T follicular helper cell (primary cell): ENCODE data around the gene ST3GAL5.
"Not testable (repeated sequence)": the region's sequence is repeated elsewhere in the genome, so short reads cannot be mapped to it uniquely, and the experiment has no call there.

Experiments used
- DNase-seq: peaks from one replicate; pipeline ENCODE4 v3.0.0-alpha.2; 2020; ENCODE audit warnings: low read depth
- total RNA-seq, 2 experiments: gene quantifications; one replicate each; lab custom pipeline; 2026; lab: John Stamatoyannopoulos, UW

Gene ST3GAL5
- total RNA-seq: 8.3 to 49.2 reads per million in 2 experiments

- peak; percentile 87 for DNase-seq
These were observed at the start of gene ST3GAL5 for GRCh38 chr2:85888684-85889626. Gene ST3GAL5, minus strand, starts transcription at chr2:85888990. Its CDS starts 85 bp downstream, at chr2:85888905.

- DNase-seq: no peak
These were observed 49.7 kb upstream of the ST3GAL5 start for GRCh38 chr2:85938456-85938855.

GRCh38 chr2:85937069-85937439 lies 48.3 kb upstream of the ST3GAL5 start:
- DNase-seq: no peak

- DNase-seq: no peak
These were observed 47.8 kb upstream of the ST3GAL5 start for GRCh38 chr2:85936421-85937068.

DNA sequence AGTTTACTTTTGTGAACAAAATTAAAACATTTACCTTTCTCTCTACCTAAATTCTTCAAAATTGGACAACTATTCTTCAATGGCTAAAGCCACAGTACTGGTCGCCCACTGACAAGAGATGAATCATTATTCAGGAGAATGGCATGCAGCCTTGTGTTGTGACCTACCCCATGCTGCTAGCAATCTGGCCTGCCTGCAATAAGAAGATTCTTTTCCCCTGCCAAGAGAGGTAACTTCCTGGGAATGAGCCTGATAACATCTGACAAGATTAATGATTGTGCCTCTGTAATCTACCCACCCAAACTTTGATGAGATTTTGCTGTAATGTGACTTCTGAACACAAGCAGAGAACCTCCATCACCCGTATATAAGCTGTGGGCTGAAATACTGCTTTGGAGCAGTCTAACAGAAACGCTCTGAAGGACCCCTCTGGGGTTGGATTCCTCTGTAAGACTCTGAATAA lies 47.0 kb upstream of the ST3GAL5 start:
- no peak for DNase-seq

- DNase-seq: no peak
These were observed 46.5 kb upstream of the ST3GAL5 start for GRCh38 chr2:85935170-85935745.

DNA sequence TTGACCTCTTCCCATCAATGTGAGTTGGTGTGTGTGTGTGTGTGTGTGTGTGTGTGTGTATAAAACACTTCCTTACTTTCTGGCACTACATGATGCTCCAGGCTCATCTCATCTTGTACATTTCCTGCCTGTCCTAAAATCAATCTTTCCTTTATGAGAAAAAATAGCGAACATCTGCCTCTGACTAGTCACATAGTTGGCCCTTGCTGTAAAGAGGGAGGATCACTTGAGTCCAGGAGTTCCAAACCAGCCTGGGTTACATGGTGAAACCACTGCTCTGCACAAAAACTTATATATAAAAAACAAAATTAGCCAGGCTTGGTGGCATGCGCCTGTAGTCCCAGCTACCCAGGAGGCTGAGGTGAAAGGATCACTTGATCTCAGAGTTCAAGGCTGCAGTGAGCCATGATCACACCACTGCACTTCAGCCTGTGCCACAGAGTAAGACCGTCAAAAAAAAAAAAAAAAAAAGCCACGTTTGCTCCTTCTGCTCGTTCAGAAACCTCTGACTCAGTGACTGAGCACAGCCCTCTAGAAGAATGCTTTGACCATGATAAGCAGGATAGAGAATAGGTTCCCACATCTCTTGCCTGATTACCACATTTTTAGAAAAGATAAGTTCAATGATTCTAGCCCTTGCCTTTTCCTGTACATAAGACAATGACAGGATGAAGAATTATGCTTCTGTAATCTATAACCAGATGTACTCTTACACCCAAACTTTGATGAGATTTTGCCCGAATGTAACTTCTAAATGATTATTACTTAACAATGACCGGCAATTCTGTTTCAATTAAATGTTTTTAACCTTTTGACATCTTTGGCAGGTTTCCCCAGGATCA lies 45.2 kb upstream of the ST3GAL5 start:
- no peak for DNase-seq

DNA sequence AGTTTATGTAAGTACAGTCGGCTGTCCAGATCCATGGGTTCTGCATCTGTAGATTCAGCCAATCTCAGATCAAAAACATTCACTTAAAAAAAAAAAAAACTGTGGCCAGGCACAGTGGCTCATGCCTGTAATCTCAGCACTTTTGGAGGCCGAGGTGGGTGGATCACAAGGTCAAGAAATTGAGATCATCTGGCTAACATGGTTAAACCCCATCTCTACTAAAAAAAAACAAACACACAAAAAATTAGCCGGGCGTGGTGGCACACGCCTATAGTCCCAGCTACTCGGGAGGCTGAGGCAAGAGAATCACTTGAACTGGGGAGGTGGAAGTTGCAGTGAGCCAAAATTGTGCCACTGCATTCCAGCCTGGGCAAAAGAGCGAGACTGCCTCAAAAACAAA lies 42.4 kb upstream of the ST3GAL5 start:
- not testable (repeated sequence) for DNase-seq

DNA sequence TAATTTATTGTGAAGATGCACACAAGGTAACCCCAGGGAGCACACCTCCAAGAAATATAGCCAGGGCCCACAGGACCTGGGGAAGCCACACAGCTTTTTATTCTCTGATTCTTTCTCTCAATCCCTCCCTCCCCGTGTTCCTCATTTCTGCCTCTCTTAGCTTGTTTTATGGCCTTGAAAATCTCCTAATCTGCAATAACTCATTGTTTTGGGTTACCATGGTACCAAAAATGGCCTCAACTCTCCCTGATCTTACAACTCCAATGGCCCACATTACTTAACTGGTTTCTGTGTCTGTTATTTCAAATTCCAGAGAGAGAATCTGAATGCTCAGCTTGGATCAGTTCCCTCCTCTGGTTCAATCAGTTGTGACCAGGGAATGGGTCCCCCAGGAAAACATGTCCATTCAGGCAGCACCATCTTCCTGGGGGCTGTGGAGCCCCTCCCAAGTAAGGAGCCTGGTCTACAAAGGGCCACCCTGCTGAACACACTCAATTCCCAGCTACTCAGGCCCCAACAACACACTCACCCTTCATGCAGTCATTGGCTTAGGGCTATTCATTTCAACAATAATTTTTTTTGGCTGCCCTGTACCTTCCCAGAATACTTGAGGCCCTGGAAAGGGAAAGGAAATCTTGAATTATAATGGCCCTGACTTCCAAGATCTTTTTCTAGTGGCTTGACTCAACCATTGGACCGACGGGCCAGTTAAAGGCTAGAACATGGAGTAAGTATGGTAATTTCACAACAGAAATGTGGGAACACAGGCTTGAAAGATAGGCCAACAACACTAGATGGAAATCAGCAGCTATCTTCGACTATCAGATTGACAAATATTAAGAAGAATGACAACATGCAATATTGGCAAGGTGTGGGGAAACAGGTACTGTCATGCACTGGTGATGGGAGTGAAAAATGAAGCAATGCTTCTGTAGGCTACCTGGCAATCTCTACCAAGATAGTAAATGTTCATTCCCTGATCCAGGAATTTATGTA lies 41.6 kb upstream of the ST3GAL5 start:
- DNase-seq: no peak

DNA sequence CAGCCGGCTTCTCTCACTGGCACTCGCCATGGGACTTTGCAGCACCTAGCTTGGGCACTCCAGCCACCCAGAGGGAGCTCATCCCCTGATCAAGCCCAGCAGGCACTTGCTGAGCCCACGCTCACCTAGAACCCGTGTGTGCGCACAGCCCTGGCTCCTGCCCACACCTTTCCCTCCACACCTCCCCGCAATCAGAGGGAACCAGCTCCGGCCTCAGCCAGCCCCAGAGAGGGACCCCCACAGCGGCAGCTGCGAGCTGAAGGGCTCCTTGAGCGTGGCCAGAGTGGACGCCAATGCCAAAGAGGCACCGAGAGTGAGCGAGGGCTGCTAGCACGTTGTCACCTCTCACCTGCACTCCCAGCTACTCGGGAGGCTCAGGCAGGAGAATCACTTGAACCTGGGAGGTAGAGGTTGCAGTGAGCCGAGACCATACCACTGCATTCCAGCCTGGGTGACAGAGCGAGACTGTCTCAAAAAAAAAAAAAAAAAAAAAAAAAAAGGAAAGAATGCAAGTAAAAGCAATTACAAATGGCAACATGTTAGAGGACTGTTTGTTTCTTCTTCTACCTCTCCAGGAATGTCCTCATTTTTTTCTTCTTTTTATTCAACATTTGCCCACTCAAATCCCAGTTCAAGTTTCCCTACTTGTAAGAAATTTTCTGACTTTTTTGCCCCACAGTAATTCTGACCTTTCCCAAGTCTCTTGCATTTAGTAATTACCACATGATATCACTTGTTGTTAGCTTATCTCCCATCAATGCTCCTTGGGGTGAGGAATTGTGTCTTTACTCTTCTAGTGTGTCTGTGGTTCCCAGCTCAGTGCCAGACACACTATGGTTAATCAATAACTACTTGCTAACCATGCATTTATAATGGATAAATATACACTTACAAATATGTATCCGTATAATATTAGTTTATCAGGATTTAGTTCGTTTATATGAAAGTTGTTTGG lies 40.6 kb upstream of the ST3GAL5 start:
- DNase-seq: no peak

DNA sequence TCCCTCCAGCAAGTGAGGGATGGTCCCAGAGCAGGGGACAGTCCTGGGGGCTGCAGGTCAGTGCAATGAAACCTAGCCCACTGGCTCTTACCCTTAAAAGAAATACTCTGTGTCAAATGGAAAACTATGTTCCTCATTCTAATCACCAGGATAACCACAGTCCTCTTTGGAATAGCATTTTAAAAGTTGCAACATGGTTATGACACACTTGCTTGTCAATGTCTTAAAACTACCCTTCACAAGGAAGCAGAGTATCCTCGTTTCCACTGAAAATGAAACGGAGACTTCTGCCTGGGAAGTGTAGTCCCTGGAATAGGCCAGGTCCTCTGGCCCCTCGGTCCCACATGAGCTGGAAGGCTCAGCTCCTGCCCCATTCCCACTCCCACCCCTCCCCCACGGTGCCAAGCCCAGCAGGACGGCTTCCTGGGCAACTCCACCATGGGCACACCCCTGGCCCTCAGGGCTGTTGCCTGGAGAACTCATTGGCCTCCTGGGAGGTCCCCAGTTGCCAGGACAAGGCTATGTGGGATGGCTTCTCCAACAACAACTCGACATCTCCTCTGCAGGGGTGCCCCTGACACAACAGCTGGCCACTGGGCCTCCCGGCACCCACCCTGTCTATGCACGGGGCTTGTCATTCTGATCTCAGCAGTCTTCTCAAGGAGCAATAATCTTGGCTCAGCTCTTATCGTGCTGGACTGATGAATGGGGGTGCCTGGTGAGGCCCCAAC lies 38.3 kb upstream of the ST3GAL5 start:
- DNase-seq: no peak

- no peak for DNase-seq
These were observed 37.7 kb upstream of the ST3GAL5 start for GRCh38 chr2:85926526-85926925.

DNA sequence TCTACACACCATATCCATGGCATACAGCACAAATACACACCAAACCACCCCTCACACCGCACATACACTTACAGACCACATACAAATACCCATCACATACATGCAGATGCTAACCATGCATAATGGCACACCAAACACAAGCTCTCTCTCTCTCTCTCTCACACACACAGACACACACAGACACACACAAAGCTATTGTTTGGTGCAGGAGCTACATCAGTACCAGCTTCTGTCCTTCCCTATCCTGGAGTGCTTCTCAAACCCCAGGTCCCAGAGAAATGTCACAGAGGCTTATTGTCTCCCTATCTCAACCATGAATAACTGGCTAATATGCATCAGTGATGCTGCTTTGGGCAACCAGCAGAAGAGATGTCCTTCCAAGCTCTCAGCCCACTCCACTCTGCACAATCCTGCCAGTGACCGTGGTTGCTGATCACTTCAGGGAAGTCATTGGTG lies 36.5 kb upstream of the ST3GAL5 start:
- DNase-seq: no peak

- no peak for DNase-seq
These were observed 35.7 kb upstream of the ST3GAL5 start for GRCh38 chr2:85924522-85924921.

GRCh38 chr2:85922199-85922598 lies 33.4 kb upstream of the ST3GAL5 start:
- no peak for DNase-seq

DNA sequence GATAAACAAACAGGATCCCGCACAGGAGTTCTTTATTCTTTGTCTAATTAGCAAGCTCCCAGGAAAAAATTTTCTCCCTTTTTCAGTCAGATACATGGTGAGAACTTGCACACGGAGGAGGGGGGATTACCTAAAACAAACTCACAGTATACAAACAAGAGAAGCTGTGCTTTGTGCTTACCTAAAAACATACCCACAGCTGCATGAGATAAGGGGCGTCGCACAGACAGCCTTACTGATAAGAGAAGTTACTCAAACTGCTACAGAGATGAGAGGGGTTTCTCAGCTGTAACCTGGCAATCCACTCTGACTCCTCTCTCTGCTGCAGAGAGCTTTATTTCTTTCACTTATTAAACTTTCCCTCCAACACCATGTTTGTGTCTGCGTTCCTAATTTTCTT lies 32.9 kb upstream of the ST3GAL5 start:
- no peak for DNase-seq

DNA sequence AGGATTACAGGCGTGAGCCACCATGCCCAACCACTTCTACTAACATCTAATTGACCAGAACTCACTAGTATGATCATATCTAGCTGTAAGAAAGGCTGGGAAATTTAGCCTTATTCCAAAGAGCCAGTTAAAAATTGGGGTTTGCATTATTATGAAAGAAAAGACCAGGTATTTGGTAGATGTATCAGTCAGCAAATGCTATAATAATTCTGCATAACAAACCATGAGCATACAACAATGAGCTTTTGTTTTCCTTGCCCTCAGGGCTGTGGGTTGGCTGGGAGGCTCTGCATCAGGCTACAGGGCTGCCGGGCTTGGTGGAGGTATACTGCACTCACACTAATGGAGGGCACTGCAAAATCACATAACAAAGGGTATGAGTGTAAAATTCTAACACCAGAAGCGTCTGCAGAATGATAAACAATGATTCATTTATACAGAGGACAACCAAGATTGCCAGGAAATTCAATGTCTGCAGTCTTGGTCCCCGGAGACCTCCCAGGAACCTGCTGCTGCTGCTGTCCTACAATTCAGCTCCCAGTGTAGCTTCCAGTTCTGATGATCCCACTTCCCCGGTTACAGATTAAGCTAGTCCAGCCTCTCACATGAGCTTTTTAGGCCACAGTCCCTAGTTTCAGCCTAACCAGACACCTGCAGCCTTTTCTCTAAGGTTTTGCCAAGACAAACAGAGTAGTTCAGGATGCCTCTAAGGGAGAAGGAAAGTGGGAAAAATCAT lies 32.2 kb upstream of the ST3GAL5 start:
- DNase-seq: no peak
